Activated naive CD8-positive, alpha-beta T cell treated with anti-CD3 and anti-CD28 coated beads for 36 hours (primary cell): Measurements from ENCODE around the gene HLCS. TPM values are rescaled to one million over a fixed set of nuclear protein-coding genes. Genes with fewer than 3 reads are reported as not detected.
A peak's percentile ranks its signal among the peaks of the same experiment; 100 is the strongest.
"Not testable (repeated sequence)": the region's sequence is repeated elsewhere in the genome, so short reads cannot be mapped to it uniquely, and the experiment has no call there.

Experiments
- DNase-seq: peaks from one replicate; pipeline ENCODE4 v3.0.0; 2021
- H3K27ac Mint-ChIP-seq: one replicate; pipeline ENCODE4 v1.8.0; 2022; ENCODE audit warnings: mild to moderate bottlenecking, moderate library complexity, mixed read lengths
- H3K27me3 Mint-ChIP-seq: one replicate; pipeline ENCODE4 v1.8.0; 2022; ENCODE audit warnings: mild to moderate bottlenecking, mixed read lengths
- H3K36me3 Mint-ChIP-seq: one replicate; pipeline ENCODE4 v1.8.0; 2021; ENCODE audit warnings: mild to moderate bottlenecking, mixed read lengths
- H3K4me1 Mint-ChIP-seq: one replicate; pipeline ENCODE4 v1.8.0; 2021; ENCODE audit warnings: mixed read lengths
- H3K4me3 Mint-ChIP-seq: one replicate; pipeline ENCODE4 v1.8.0; 2022; ENCODE audit warnings: mild to moderate bottlenecking, moderate library complexity, mixed read lengths
- H3K9me3 Mint-ChIP-seq: one replicate; pipeline ENCODE4 v1.8.0; 2022; ENCODE audit warnings: mixed read lengths
- total RNA-seq, 2 experiments: library from RNA; stranded (reverse); gene quantifications; one replicate each; pipeline ENCODE4 v1.2.3, GENCODE V29; 2021

HLCS gene
- total RNA-seq, 2 experiments from 2014 or later: 12.2 to 13.7 TPM

DNA sequence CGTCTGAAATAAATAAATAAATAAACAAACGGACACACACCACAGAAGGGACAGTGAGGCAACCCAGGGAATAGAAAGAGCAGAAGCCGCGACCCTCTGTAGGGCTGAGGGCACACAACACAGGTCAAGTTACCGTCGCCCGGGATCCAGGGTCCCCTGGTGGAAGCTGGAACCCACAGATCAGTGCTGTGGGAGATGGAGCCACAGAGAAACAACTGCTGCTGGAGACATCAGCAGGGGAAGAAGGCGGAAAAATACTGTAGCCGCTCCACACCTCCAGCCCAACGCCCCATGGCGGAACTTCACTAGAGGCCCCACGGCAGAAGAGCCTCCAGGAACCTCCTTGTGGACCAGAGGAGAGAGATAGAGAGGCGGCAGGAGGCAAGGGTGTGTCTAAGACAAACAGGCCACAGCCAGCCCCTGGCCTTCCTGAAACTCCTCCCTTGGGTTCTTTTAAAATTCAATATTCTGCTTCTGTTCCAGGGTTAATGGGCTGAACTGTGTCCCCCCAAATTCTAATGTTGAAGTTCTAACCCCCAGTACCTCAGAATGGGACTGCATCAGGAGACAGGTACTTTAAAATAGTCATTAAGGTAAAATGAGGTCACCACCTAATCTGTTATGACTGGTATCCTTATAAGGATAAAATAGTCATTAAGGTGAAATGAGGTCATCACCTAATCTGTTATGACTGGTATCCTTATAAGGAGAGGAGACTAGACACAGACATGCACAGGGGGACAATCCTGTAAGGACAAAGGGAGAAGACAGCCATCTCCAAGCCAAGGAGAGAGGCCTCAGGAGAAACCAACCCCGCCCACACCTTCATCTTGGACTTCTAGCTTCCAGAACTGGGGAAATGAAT is 7.7 kb upstream of the HLCS start:
- no peak overlapping the region for H3K4me3 Mint-ChIP-seq
- no peak for DNase-seq
- H3K27ac Mint-ChIP-seq: no peak overlapping the region
- no peaks in the 10 kb centered on the region for H3K27me3 Mint-ChIP-seq
- peaks cover 2% of the 10 kb centered on the region for H3K36me3 Mint-ChIP-seq
- H3K9me3 Mint-ChIP-seq: no peaks in the 10 kb centered on the region
- H3K4me1 Mint-ChIP-seq: peaks cover 20% of the 10 kb centered on the region

DNA sequence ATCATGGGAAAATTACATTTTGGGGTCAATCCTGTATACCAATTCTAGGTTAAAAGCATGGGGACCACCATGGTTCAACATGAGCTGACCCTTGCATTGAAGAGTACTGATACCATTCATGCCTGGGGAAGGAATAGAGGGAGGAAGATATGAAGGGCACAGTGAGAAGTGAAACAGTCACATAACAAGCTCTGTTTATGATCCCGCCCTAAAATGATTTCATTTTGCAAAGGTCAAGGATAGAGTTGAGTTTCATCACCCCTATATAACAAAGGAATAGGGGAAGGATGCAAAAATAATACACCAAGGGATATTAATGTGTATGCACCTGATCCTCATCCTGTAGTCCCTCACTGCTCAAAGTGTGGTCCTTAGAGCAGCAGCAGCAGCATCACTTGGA is 2.5 kb upstream of the HLCS start:
- Mint-ChIP-seq H3K4me3 (no peak overlapping the region), H3K27me3 (no peaks in the 10 kb centered on the region), H3K36me3 (peaks cover 13% of the 10 kb centered on the region), H3K9me3 (no peaks in the 10 kb centered on the region), H3K27ac (no peak overlapping the region), H3K4me1 (peaks cover 18% of the 10 kb centered on the region)
- DNase-seq: no peak

DNA sequence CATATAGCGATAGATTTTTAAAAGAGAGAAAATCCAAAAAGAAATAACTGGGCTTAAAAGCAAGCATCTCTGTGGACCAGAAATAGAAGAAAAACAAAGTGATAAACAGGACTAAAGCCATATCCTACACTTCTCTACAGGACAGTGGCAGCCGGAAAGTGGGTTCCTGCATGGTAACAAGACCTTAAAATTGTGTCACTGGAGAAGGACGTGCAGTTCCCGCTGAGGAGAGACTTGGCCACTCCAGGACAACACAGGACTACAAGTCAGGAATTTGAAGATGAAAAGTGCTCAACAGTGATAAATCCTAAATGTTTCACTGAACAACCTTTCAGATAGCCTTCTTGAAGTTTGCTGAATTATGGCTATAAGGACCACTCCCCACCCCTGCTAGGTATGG is 1.9 kb upstream of the HLCS start:
- DNase-seq: no peak
- no peak overlapping the region for H3K27ac Mint-ChIP-seq
- H3K9me3 Mint-ChIP-seq: no peaks in the 10 kb centered on the region
- no peak overlapping the region for H3K4me3 Mint-ChIP-seq
- H3K4me1 Mint-ChIP-seq: peaks cover 18% of the 10 kb centered on the region
- peaks cover 13% of the 10 kb centered on the region for H3K36me3 Mint-ChIP-seq
- H3K27me3 Mint-ChIP-seq: no peaks in the 10 kb centered on the region

DNA sequence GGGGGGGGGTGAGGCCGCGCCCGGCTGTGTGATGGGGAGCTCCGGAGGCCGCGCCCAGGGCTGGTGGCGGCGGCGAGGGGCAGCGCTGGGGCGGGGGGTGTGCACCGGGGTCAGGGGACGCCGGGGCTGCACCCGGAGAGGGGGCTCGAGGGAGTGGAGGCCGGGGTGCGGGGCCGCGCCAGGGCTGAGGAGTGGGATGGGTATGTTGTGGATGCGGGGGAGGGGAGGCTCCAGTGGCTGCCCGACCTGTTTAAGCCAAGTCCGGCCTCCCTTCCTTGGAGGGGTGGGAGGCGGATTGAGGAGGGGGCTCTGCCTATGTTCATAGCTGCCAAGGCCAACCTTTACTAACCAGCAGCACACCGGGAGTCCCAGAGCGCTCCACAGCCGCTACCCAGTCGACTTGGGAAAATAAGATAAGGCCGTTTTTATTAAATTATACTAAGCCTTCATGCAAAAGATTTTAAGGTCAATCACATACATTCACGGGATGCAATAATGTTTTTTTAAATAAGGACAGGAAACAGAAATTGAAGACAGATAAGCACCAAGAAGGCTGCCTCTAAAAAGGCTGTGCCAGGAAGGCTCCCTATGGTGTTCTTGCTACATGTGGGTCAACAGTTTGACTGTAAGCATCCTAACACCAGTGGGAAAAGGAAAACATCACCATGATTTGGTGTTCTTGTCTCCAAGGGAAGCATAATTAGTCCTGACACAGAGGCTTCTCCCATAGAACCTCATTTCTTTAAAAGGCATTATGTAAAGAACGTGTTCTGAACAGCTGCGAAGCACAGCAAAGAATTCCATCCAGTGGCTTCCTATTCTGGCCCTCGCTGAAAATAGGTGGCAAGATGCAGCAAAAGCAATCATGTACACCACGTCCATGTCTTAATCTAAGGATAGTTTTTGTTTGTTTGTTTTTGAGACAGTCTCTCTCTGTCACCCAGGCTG is 626 bp upstream of the HLCS start:
- H3K4me3 Mint-ChIP-seq: peak overlapping the region; percentile 72
- peaks cover 18% of the 10 kb centered on the region for H3K4me1 Mint-ChIP-seq
- DNase-seq: no peak
- H3K27me3 Mint-ChIP-seq: no peaks in the 10 kb centered on the region
- H3K9me3 Mint-ChIP-seq: no peaks in the 10 kb centered on the region
- peak overlapping the region; percentile 42 for H3K27ac Mint-ChIP-seq
- peaks cover 13% of the 10 kb centered on the region for H3K36me3 Mint-ChIP-seq

DNA sequence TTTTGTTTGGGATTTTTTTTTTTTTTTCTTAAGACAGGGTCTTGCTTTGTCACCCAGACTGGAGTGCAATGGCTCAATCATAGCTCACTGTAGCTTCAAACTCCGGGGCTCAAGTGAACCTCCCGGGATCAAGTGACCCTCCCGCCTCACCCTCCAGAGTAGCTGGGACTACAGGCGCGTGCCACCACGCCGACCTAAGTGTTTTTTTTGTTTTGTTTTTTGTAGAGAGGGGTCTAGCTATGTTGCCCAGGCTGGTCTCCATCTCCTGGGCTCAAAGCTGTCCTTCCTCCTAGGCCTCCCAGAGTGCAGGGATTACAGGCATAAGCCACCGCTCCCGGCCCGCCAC is 776 bp downstream of the HLCS start:
- no peak for DNase-seq
- Mint-ChIP-seq H3K4me3 (peak overlapping the region; percentile 90), H3K27ac (peak overlapping the region; percentile 96), H3K4me1 (peaks cover 18% of the 10 kb centered on the region), H3K36me3 (peaks cover 15% of the 10 kb centered on the region), H3K9me3 (no peaks in the 10 kb centered on the region), H3K27me3 (no peaks in the 10 kb centered on the region)

DNA sequence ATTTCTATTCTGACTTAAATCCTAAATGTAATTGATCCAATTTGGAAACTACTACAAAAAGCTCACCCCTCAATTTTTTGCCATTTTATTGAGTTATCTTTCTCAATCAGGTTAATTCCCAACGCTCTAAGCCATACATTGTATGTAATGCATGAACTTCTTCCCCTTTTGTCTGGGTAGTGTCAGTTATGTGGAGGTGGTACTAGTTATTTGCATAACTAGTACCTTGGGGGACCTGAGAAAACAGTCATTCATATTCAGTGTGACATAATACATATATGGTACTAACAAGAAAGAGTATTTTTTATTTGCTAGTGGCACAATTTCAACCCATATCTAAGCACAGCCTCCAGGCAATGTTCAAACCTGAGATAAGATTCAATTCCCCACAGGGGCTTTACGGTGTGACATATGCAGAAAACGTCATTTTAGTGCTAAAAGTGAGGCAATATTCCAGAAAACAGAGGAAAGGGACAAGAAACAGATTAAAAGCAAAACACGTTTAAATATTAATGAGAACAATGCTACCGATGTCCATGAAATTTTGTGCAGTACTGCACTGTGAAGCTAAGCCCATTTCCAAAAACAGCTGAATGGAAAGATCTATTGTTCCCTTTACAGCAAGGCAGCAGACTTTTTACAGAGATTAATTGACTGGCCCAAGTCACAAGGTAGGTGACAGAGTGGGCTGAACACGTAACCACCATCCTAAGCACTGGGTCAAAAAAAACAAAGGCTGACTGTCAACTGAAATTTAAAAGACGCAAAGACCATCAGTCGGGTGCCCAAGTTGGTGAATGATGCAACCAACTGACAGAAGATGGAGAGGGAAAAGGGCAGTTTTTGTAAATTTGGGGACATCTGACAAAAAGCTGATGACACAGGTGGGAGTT is 1.4 kb downstream of the HLCS start:
- peaks cover 18% of the 10 kb centered on the region for H3K4me1 Mint-ChIP-seq
- no peaks in the 10 kb centered on the region for H3K9me3 Mint-ChIP-seq
- peaks cover 18% of the 10 kb centered on the region for H3K36me3 Mint-ChIP-seq
- H3K27me3 Mint-ChIP-seq: no peaks in the 10 kb centered on the region
- peak overlapping the region; percentile 96 for H3K27ac Mint-ChIP-seq
- H3K4me3 Mint-ChIP-seq: peak overlapping the region; percentile 90
- no peak for DNase-seq

DNA sequence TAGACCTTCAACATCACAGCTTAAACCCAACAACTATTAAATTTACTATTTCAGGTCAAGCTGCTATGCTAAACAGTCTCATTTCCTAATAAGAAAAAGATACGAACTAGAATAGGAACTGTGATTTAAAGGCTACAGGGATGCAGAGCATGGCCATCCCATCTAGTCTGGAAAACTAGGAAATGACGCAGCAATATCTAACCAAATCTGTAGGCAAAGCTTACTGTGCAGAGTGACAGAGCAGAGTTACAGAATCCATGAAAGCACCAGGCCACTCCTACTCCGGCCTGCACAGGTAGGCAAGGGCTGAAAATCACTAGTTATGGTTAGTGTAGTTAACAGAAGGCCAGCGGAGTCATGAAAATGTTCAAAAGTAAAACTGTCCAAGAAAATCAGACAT is 2.1 kb downstream of the HLCS start:
- Mint-ChIP-seq H3K4me1 (peaks cover 18% of the 10 kb centered on the region), H3K4me3 (no peak overlapping the region), H3K27ac (no peak overlapping the region)

DNA sequence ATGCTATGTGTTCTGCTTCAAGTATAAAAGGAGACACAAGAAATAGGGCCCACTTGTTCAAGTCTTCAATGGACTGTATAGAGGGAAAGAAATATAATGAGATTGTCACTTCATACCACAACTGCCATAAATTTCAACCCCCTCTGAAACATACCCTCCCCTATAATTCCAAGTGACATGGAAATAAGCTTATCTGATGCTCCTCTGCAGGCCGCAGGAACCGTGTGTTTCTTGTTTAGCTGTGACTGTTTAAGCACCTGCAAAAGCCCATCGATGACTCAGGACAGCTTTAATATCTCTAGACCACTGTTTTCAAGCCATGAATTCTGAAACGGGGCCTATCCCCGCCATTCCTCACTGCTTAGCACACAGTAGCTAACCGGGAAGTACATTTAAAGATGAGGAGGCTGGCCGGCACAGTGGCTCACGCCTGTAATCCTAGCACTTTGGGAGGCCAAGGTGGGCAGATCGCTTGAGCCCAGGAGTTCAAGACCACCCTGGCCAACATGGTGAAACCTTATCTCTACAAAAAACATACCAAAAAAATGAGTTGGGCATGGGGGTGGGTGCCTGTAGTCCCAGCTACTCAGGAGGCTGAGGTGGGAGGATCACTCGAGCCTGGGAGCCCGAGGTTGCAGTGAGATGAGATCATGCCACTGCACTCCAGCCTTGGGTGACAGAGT is 4.2 kb downstream of the HLCS start:
- H3K27me3 Mint-ChIP-seq: no peaks in the 10 kb centered on the region
- H3K36me3 Mint-ChIP-seq: peaks cover 15% of the 10 kb centered on the region
- H3K4me1 Mint-ChIP-seq: peaks cover 13% of the 10 kb centered on the region
- no peaks in the 10 kb centered on the region for H3K9me3 Mint-ChIP-seq
- H3K4me3 Mint-ChIP-seq: no peak overlapping the region
- DNase-seq: no peak
- no peak overlapping the region for H3K27ac Mint-ChIP-seq

More for the DNA sequence above, 2.1 kb downstream of the HLCS start:
- Mint-ChIP-seq H3K27me3 (no peaks in the 10 kb centered on the region), H3K9me3 (no peaks in the 10 kb centered on the region), H3K36me3 (peaks cover 18% of the 10 kb centered on the region)
- no peak for DNase-seq

DNA sequence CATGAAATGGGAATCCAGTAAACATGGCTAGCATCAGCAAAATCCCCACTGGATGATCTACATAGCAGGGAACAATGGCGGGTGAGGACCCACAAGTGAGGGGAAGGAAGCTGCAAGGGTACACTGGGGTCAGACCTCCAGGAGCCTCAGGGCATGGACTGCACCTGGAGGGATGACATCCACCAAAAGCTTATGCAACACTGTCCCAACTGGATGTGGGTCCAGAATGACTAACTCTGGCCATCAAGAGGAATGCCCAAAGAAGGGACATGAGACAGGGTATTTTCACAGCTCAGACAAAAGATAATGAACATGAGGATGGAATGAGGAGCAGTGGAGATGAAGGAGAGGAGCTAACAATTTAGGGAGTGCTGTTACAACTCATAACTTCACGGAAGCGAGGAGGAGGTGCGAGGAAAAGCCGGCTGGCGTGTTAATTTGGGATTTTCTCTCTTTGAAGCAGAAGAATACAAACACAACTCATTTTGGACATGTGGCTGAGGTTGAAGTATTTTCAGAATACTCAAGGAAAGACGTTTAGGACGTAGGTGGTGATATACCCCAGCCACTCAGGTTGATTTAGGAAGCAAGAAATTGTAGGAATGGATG is 5.7 kb downstream of the HLCS start:
- DNase-seq: no peak
- H3K9me3 Mint-ChIP-seq: no peaks in the 10 kb centered on the region
- no peak overlapping the region for H3K4me3 Mint-ChIP-seq
- H3K4me1 Mint-ChIP-seq: peaks cover 13% of the 10 kb centered on the region
- H3K27ac Mint-ChIP-seq: no peak overlapping the region
- H3K36me3 Mint-ChIP-seq: peaks cover 19% of the 10 kb centered on the region
- H3K27me3 Mint-ChIP-seq: no peaks in the 10 kb centered on the region

DNA sequence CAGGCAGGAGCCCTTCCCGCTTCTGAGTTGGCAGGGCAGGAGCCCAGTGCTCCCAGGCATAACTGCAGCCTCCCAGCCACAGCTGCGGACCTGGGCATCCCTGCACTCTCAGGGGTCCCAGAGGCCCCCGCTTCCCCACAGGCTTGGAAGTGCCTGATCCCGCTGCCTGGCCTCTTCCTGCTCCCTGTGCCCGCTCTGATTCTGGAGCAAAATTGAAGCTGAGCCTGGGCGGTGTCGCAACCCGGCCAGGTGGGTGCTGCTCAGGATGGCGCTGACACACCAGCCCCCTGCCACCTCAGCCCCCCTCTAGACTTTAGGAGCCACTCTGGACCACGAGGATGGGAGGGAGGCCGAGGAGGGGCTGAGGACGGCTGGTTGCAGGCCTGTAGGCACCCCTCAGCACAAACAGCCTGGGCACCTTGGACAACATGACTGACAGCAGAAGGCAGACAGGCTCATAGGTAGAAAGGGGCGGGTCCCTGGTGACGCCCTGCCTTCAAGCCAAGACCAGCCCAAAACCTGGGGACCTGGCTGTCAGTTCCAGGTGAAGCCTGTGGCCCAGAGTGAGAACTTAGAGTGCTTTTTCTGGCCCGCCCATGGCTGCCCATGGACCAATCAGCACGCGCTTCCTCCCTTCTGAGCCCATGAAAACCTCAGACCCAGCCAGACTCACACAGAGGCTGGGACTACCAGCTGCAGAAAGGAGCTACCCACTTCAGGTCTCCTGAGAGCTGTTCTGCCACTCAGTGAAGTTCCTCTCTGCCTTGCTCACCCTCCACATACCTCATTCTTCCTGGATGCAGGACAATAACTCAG is 7.2 kb downstream of the HLCS start:
- Mint-ChIP-seq H3K27ac (no peak overlapping the region), H3K27me3 (no peaks in the 10 kb centered on the region), H3K36me3 (peaks cover 10% of the 10 kb centered on the region), H3K9me3 (no peaks in the 10 kb centered on the region), H3K4me1 (no peaks in the 10 kb centered on the region), H3K4me3 (no peak overlapping the region)
- no peak for DNase-seq

DNA sequence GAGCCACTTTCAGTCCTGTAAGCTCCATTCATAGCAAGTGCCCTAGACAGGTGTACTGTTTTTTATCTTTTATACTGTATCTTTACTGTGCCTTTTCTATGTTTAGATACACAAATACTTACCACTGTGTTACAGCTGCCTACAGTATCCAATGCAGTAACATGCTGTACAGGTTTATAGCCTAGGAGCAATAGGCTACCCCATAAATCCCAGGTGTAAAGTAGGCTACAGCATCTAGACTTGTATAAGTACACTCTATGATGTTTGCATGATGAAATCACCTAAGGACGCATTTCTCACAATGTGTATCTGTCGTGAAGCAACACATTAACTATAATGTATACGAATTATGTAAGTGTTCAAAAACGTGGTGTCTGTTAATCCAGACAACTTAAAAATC is 10.7 kb downstream of the HLCS start:
- H3K36me3 Mint-ChIP-seq: peaks cover 9% of the 10 kb centered on the region
- H3K4me3 Mint-ChIP-seq: no peak overlapping the region
- H3K9me3 Mint-ChIP-seq: no peaks in the 10 kb centered on the region
- no peak for DNase-seq
- H3K4me1 Mint-ChIP-seq: no peaks in the 10 kb centered on the region
- no peak overlapping the region for H3K27ac Mint-ChIP-seq
- no peaks in the 10 kb centered on the region for H3K27me3 Mint-ChIP-seq

DNA sequence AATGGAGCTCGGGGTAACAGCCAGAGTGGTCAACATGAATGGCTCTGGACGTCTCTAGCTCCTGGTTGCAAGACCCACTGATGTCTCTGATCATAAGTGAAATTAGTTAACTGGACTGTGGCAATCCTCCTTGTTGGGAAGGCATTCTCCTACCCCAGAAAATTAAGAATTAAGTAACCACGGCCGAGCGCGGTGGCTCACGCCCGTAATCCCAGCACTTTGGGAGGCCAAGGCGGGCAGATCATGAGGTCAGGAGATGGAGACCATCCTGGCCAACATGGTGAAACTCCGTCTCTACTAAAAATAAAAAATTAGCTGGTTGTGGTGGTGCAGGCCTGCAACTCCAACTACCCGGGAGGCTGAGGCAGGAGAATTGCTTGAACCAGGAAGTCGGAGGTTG is 14.1 kb downstream of the HLCS start:
- not testable (repeated sequence) for H3K9me3 Mint-ChIP-seq, H3K4me1 Mint-ChIP-seq, H3K27ac Mint-ChIP-seq, H3K4me3 Mint-ChIP-seq, DNase-seq, H3K27me3 Mint-ChIP-seq
- peaks cover 21% of the 10 kb centered on the region for H3K36me3 Mint-ChIP-seq
